Mucosa of stomach (tissue), 1 donor: Measurements from ENCODE around the gene EFCAB10.
"Not testable (repeated sequence)": the region's sequence is repeated elsewhere in the genome, so short reads cannot be mapped to it uniquely, and the experiment has no call there.

Experiments used
- H3K27me3 ChIP-seq: one replicate; pipeline ENCODE4 v1.7.0; 2013; ENCODE audit warnings: mild to moderate bottlenecking, low read length; ENCODE audit not compliant: control insufficient read depth, insufficient read depth
- H3K36me3 ChIP-seq: one replicate; pipeline ENCODE4 v1.7.0; 2013; ENCODE audit warnings: low read length; ENCODE audit not compliant: control insufficient read depth, insufficient read depth
- H3K4me1 ChIP-seq: one replicate; pipeline ENCODE4 v1.7.0; 2013; ENCODE audit warnings: mild to moderate bottlenecking, low read length; ENCODE audit not compliant: control insufficient read depth, insufficient read depth
- H3K4me3 ChIP-seq: one replicate; pipeline ENCODE4 v1.7.0; 2013; ENCODE audit warnings: low read length
- H3K9ac ChIP-seq: one replicate; pipeline ENCODE4 v1.7.0; 2013; ENCODE audit warnings: mild to moderate bottlenecking, low read length, moderate library complexity
- H3K9me3 ChIP-seq: one replicate; pipeline ENCODE4 v1.7.0; 2013; ENCODE audit warnings: mild to moderate bottlenecking, low read length, moderate library complexity; ENCODE audit not compliant: control insufficient read depth
- donor health status: Pancreatic carcinoma.

Gene EFCAB10

GRCh38 chr7:105567024-105567423 is 14.3 kb downstream of the EFCAB10 start:
- no peaks in the 10 kb centered on the region for H3K4me1 ChIP-seq
- no peak overlapping the region for H3K4me3 ChIP-seq
- H3K36me3 ChIP-seq, result peaks cover 4% of the 10 kb centered on the region
- no peaks in the 10 kb centered on the region for H3K9me3 ChIP-seq
- no peak overlapping the region for H3K9ac ChIP-seq
- H3K27me3 ChIP-seq, result no peaks in the 10 kb centered on the region

- Histone ChIP-seq H3K36me3 (peaks cover 4% of the 10 kb centered on the region), H3K27me3 (no peaks in the 10 kb centered on the region), H3K4me1 (no peaks in the 10 kb centered on the region), H3K4me3 (no peak overlapping the region), H3K9me3 (no peaks in the 10 kb centered on the region), H3K9ac (no peak overlapping the region)
These were observed 16.1 kb downstream of the EFCAB10 start for GRCh38 chr7:105565190-105565589.

- H3K36me3 ChIP-seq, result peaks cover 3% of the 10 kb centered on the region
- H3K9me3 ChIP-seq, result no peaks in the 10 kb centered on the region
These were observed 21.4 kb downstream of the EFCAB10 start for GRCh38 chr7:105559926-105560325.

GRCh38 chr7:105538339-105538738 is 43.0 kb downstream of the EFCAB10 start:
- Histone ChIP-seq H3K36me3 (peaks cover 3% of the 10 kb centered on the region), H3K4me3 (no peak overlapping the region), H3K27me3 (no peaks in the 10 kb centered on the region), H3K9ac (no peak overlapping the region), H3K9me3 (no peaks in the 10 kb centered on the region), H3K4me1 (peaks cover 4% of the 10 kb centered on the region)

More at GRCh38 chr7:105559926-105560325, 21.4 kb downstream of the EFCAB10 start:
- no peaks in the 10 kb centered on the region for H3K4me1 ChIP-seq
- no peak overlapping the region for H3K9ac ChIP-seq
- H3K4me3 ChIP-seq, result no peak overlapping the region
- no peaks in the 10 kb centered on the region for H3K27me3 ChIP-seq

GRCh38 chr7:105532709-105533460 is 48.4 kb downstream of the EFCAB10 start:
- Histone ChIP-seq H3K36me3 (no peaks in the 10 kb centered on the region), H3K4me1 (peaks cover 11% of the 10 kb centered on the region), H3K9me3 (no peaks in the 10 kb centered on the region), H3K27me3 (no peaks in the 10 kb centered on the region), H3K9ac (peak overlapping the region; percentile 96), H3K4me3 (peak overlapping the region; percentile 85)

- peaks cover 11% of the 10 kb centered on the region for H3K4me1 ChIP-seq
- no peaks in the 10 kb centered on the region for H3K36me3 ChIP-seq
- no peaks in the 10 kb centered on the region for H3K9me3 ChIP-seq
- H3K9ac ChIP-seq, result peak within 1 kb of the TSS; percentile 96
- no peaks in the 10 kb centered on the region for H3K27me3 ChIP-seq
- peak within 1 kb of the TSS; percentile 85 for H3K4me3 ChIP-seq
These were observed 49.3 kb downstream of the EFCAB10 start, which contains the start of gene RINT1 for GRCh38 chr7:105531792-105532671. RINT1 (plus strand) TSS chr7:105532201; CDS start chr7:105532316, 115 bp downstream.

- Histone ChIP-seq H3K4me3 (no peak overlapping the region), H3K9me3 (no peaks in the 10 kb centered on the region), H3K36me3 (no peaks in the 10 kb centered on the region), H3K9ac (no peak overlapping the region), H3K4me1 (peaks cover 11% of the 10 kb centered on the region), H3K27me3 (no peaks in the 10 kb centered on the region)
These were observed 50.7 kb downstream of the EFCAB10 start for GRCh38 chr7:105530546-105530945.

- Histone ChIP-seq H3K4me1 (peaks cover 11% of the 10 kb centered on the region), H3K9me3 (no peaks in the 10 kb centered on the region), H3K27me3 (no peaks in the 10 kb centered on the region), H3K36me3 (no peaks in the 10 kb centered on the region), H3K9ac (no peak overlapping the region), H3K4me3 (no peak overlapping the region)
These were observed 51.2 kb downstream of the EFCAB10 start for GRCh38 chr7:105530126-105530525.

GRCh38 chr7:105527737-105528136 is 53.6 kb downstream of the EFCAB10 start:
- H3K9me3 ChIP-seq, H3K4me3 ChIP-seq, H3K36me3 ChIP-seq, H3K27me3 ChIP-seq, H3K4me1 ChIP-seq, H3K9ac ChIP-seq: not testable (repeated sequence)

- Histone ChIP-seq H3K36me3 (no peaks in the 10 kb centered on the region), H3K9ac (no peak overlapping the region), H3K9me3 (no peaks in the 10 kb centered on the region), H3K4me1 (peaks cover 4% of the 10 kb centered on the region), H3K27me3 (no peaks in the 10 kb centered on the region), H3K4me3 (no peak overlapping the region)
These were observed 56.5 kb downstream of the EFCAB10 start for GRCh38 chr7:105524840-105525239.

GRCh38 chr7:105524423-105524822 is 56.9 kb downstream of the EFCAB10 start:
- not testable (repeated sequence) for H3K27me3 ChIP-seq, H3K9ac ChIP-seq, H3K9me3 ChIP-seq, H3K36me3 ChIP-seq, H3K4me3 ChIP-seq, H3K4me1 ChIP-seq
